Smooth muscle cell (in vitro differentiated cells): ENCODE measurements around the gene TRIP12. TPM values are rescaled to one million over a fixed set of nuclear protein-coding genes. Genes with fewer than 3 reads are reported as not detected.
A peak's percentile ranks its signal among the peaks of the same experiment; 100 is the strongest.

Source experiments
- DNase-seq: peaks from one replicate; lab custom pipeline; 2025; ENCODE audit not compliant: unreplicated experiment; lab: John Stamatoyannopoulos, UW
- H2AFZ ChIP-seq: fragments of 200-600 bp; sonication (generic); 2 replicates; pipeline ENCODE4 v1.6.0; 2016; ENCODE audit warnings: antibody characterized with exemption, low read depth, mild to moderate bottlenecking
- H3F3A ChIP-seq: fragments of 200-600 bp; sonication (generic); 2 replicates; pipeline ENCODE4 v1.6.0; 2017; ENCODE audit warnings: antibody characterized with exemption, low read depth
- H3K27ac ChIP-seq: fragments of 200-600 bp; sonication (generic); 2 replicates; pipeline ENCODE4 v1.5.1; 2016; ENCODE audit warnings: low read depth, mild to moderate bottlenecking
- H3K27me3 ChIP-seq: fragments of 200-600 bp; sonication (generic); 2 replicates; pipeline ENCODE4 v1.6.1; 2016; ENCODE audit warnings: low read depth, mild to moderate bottlenecking
- H3K36me3 ChIP-seq: fragments of 200-600 bp; sonication (generic); 2 replicates; pipeline ENCODE4 v1.5.1; 2016; ENCODE audit warnings: low read depth
- H3K4me1 ChIP-seq: fragments of 200-600 bp; sonication (generic); 2 replicates; pipeline ENCODE4 v1.5.1; 2016; ENCODE audit warnings: low read depth
- H3K4me2 ChIP-seq: fragments of 200-600 bp; sonication (generic); 2 replicates; pipeline ENCODE4 v1.6.0; 2016; ENCODE audit warnings: mild to moderate bottlenecking
- H3K4me3 ChIP-seq: fragments of 200-600 bp; sonication (generic); 2 replicates; pipeline ENCODE4 v1.5.1; 2016; ENCODE audit warnings: mild to moderate bottlenecking
- H3K79me2 ChIP-seq: fragments of 200-600 bp; sonication (generic); 2 replicates; pipeline ENCODE4 v1.6.0; 2016; ENCODE audit warnings: low read depth, mild to moderate bottlenecking
- H3K9ac ChIP-seq: fragments of 200-600 bp; sonication (generic); 2 replicates; pipeline ENCODE4 v1.6.0; 2016; ENCODE audit warnings: low read depth
- H3K9me3 ChIP-seq: fragments of 200-600 bp; sonication (generic); replicated peaks from 2 replicates; pipeline ENCODE4 v1.5.1; 2016; ENCODE audit warnings: low read depth
- H4K20me1 ChIP-seq: fragments of 200-600 bp; sonication (generic); 2 replicates; pipeline ENCODE4 v1.6.0; 2016; ENCODE audit warnings: low read depth
- CTCF ChIP-seq: fragments of 200-600 bp; sonication (generic); IDR thresholded peaks from 2 replicates; pipeline ENCODE4 v1.5.1; 2017; ENCODE audit warnings: borderline replicate concordance, mild to moderate bottlenecking, antibody characterized with exemption; ENCODE audit not compliant: insufficient read depth, poor library complexity, severe bottlenecking
- WGBS: methylation state at CpG from one replicate; pipeline ENCODE4 v1.1.7; 2016; ENCODE audit warnings: low lambda C conversion rate; 5-methylcytosine and 5-hydroxymethylcytosine counted together
- polyA plus RNA-seq: library from polyadenylated mRNA; unstranded; fragments of >200 nt; fragmentation: Nextera tagmentation; extraction: Ambion mirVana; gene quantifications from 2 replicates; pipeline ENCODE4 v1.2.1, GENCODE V29; 2016
- total RNA-seq: library from RNA; depleted of rRNA; stranded (reverse); fragments of >200 nt; gene quantifications from 2 replicates; pipeline ENCODE4 v1.2.3, GENCODE V29; 2014

Gene TRIP12
- total and polyA plus RNA-seq, 2 experiments from 2014 or later = 45.5 to 103 TPM

GRCh38 chr2:229805559-229805958 lies 116.2 kb downstream of the TRIP12 start:
- TF ChIP-seq CTCF = no peak
- H3F3A ChIP-seq = no peaks in the 10 kb centered on the region
- H3K27ac ChIP-seq = no peak overlapping the region
- no peaks in the 10 kb centered on the region for H3K79me2 ChIP-seq
- peaks cover 1% of the 10 kb centered on the region for H3K4me1 ChIP-seq
- WGBS = 96% methylated on average over 6 of the region's 6 CpGs
- no peak overlapping the region for H3K4me2 ChIP-seq
- H2AFZ ChIP-seq = no peak overlapping the region
- peaks cover 52% of the 10 kb centered on the region for H3K36me3 ChIP-seq
- no peaks in the 10 kb centered on the region for H3K9me3 ChIP-seq
- no peak overlapping the region for H3K4me3 ChIP-seq
- H4K20me1 ChIP-seq = peaks cover 25% of the 10 kb centered on the region
- DNase-seq = no peak
- no peak overlapping the region for H3K9ac ChIP-seq
- H3K27me3 ChIP-seq = no peaks in the 10 kb centered on the region

- no peak overlapping the region for H3K9ac ChIP-seq
- H3K9me3 ChIP-seq = no peaks in the 10 kb centered on the region
- H3K27me3 ChIP-seq = no peaks in the 10 kb centered on the region
- H3F3A ChIP-seq = no peaks in the 10 kb centered on the region
- peaks cover 39% of the 10 kb centered on the region for H3K36me3 ChIP-seq
- TF ChIP-seq CTCF = no peak
- H3K79me2 ChIP-seq = no peaks in the 10 kb centered on the region
- no peak overlapping the region for H2AFZ ChIP-seq
- peaks cover 3% of the 10 kb centered on the region for H3K4me1 ChIP-seq
- H3K27ac ChIP-seq = no peak overlapping the region
- H4K20me1 ChIP-seq = peaks cover 27% of the 10 kb centered on the region
- no peak overlapping the region for H3K4me2 ChIP-seq
- H3K4me3 ChIP-seq = no peak overlapping the region
- DNase-seq = no peak
- 79% methylated on average over 5 of the region's 5 CpGs for WGBS
Observed at GRCh38 chr2:229802785-229803184, 119.0 kb downstream of the TRIP12 start.

- Histone ChIP-seq H2AFZ (no peak overlapping the region), H3K4me1 (peaks cover 3% of the 10 kb centered on the region), H3K27me3 (no peaks in the 10 kb centered on the region), H3K4me2 (no peak overlapping the region), H3K27ac (peak overlapping the region; percentile 3), H3F3A (no peaks in the 10 kb centered on the region), H3K9me3 (no peaks in the 10 kb centered on the region), H3K79me2 (no peaks in the 10 kb centered on the region), H3K4me3 (no peak overlapping the region), H3K9ac (no peak overlapping the region), H4K20me1 (peaks cover 21% of the 10 kb centered on the region), H3K36me3 (peaks cover 34% of the 10 kb centered on the region)
- peak; percentile 68 for TF ChIP-seq CTCF
- DNase-seq = no peak
Observed at GRCh38 chr2:229800997-229801754, 120.6 kb downstream of the TRIP12 start.
